Mammary epithelial cell (primary cell): ENCODE results near the gene YTHDF1.

Experiments
- CTCF ChIP-seq, 2 donors: IDR thresholded peaks in 1 of 2; conservative IDR thresholded peaks in 1 of 2; 2 replicates each; pipeline ENCODE4 v1.5.1; 2011 to 2012; ENCODE audit warnings: inconsistent platforms in 2 of 2, low read length in 2 of 2, mild to moderate bottlenecking in 2 of 2, control low read depth in 1 of 2, low read depth in 1 of 2; ENCODE audit not compliant: insufficient read depth in 1 of 2; ENCODE audit errors: extremely low read depth in 1 of 2
- EZH2 ChIP-seq: IDR thresholded peaks from 2 replicates; pipeline ENCODE4 v1.6.1; 2012; ENCODE audit warnings: low read length, inconsistent platforms, borderline replicate concordance

DNA sequence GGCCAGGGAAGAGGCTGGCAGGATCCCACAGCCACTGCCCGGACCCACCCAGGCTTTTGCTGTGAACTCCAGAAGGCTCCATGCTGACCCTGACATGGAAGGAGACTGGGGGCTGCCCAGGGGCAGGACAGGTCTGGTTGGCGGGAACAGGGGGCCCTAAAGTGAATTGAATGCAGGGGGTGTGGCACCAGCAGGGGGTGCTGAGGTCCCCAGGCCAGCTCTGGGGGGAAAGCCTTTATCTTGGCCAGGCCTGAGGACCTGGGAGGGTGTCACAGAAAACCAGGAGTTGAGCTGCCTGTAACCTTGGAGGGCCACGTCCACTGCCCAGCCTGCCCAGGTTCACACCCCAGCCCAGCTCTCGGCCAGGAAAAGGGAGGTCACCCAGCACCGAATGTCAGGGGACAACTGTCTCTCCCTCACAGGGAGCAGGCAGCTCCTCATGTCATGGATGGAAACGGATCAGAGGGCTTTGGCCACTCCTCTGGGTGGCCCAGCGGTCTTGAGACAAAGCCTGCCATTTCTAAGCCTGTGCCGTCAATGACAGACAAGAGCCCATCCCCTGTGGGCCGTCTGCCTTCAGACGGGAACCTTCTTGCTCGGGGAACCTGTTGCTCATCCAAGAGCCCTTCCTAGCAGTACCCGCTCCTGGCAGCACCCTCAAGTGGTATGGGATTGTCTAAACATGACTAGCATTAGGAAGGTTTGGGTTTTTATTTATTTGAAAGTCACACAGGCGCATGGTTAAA lies 2.9 kb upstream of the YTHDF1 start:
- TF ChIP-seq CTCF (conservative IDR thresholded peaks at IDR 0.05 in 1 of 2, IDR thresholded peaks at IDR 0.05 in 1 of 2; ENCODE audit: extremely low read depth in 1 of 2, insufficient read depth in 1 of 2, low read depth in 1 of 2, low read length in 2 of 2) (peak in 1 of 2 donors; percentile 5), EZH2 (no peak)
